Choroid plexus epithelial cell (primary cell): ENCODE measurements around the gene IL22.
"Not testable (repeated sequence)": the region's sequence is repeated elsewhere in the genome, so short reads cannot be mapped to it uniquely, and the experiment has no call there.

Experiments used
- DNase-seq: peaks from one replicate; pipeline ENCODE4 v3.0.0-alpha.2; 2010; ENCODE audit warnings: low read depth
- H3K4me3 ChIP-seq: 2 replicates; pipeline ENCODE4 v1.5.1; 2011; ENCODE audit warnings: low read depth, mild to moderate bottlenecking, control low read depth, low read length, moderate library complexity
- TF ChIP-seq, protein P1 (sequence below): conservative IDR thresholded peaks from 2 replicates; pipeline ENCODE4 v1.5.1; 2011; ENCODE audit warnings: low read depth, mild to moderate bottlenecking, control low read depth, inconsistent platforms, low read length, moderate library complexity

The IL22 gene

DNA sequence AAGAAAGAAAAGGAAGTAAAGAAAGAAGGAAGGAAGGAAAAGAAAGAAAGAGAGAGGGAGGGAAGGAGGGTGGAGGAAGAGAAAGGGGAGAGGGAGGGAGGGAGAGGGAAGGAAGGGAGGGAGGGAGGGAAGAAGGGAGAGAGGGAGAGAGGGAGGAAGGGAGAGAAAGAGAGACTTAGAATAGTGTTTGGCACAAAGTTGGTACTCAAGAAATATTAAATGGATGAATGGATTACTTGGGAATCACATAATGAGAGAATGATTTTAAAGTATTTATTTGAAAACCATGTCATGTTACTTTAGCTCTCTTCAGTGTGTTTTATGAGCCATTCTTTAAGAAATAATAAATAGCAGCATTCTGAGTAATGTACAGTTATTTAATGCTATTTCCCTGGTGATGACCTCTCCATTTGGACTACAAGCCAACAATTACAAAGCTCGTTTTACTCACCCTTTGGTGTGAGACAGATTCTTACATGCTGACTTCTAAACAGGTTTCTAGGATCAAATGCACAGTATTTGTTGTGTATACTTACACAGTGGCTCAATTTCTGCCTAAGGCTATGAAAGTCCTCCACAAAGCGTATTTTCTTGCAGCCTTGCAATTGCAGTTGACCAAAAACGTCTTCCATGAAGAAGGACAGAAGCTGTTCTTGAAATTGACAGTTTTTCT lies 28.7 kb downstream of the IL22 start:
- no peak overlapping the region for H3K4me3 ChIP-seq
- TF ChIP-seq, protein P1, sequence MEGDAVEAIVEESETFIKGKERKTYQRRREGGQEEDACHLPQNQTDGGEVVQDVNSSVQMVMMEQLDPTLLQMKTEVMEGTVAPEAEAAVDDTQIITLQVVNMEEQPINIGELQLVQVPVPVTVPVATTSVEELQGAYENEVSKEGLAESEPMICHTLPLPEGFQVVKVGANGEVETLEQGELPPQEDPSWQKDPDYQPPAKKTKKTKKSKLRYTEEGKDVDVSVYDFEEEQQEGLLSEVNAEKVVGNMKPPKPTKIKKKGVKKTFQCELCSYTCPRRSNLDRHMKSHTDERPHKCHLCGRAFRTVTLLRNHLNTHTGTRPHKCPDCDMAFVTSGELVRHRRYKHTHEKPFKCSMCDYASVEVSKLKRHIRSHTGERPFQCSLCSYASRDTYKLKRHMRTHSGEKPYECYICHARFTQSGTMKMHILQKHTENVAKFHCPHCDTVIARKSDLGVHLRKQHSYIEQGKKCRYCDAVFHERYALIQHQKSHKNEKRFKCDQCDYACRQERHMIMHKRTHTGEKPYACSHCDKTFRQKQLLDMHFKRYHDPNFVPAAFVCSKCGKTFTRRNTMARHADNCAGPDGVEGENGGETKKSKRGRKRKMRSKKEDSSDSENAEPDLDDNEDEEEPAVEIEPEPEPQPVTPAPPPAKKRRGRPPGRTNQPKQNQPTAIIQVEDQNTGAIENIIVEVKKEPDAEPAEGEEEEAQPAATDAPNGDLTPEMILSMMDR = no peak
- peak; percentile 84 for DNase-seq

DNA sequence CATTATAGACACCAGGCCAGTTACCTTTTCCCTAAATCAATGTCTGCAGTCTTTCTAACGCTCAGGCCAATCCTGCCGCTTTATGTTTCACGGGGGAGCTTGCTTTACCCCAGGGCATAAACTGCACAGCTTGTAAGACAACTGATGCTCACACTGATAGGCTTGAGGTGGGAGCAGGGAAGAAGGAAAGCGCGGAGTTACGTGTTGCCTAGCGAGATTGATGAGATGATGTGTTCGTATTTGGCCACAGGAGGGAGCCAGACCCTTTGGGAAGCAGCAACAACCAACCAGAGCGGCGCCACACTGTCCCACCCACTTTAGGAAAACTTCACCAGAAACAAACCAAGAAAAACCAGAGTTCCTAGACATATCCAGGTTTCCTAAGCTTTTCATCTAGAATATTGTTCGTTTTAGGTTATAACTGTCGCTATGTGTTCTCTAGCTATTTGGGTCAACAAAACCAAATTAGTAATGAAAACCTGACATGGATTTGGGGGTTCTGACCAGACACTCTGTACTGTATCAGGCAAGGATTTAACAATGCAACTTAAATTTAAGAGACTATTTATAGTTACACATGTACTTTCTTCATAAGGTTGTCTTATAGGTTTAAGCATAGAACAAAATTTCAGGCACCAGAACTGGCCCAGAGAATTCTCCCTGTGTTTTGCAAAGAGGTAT lies 30.2 kb downstream of the IL22 start:
- TF ChIP-seq, protein P1 = peak; percentile 94
- DNase-seq = peak; percentile 97
- H3K4me3 ChIP-seq = no peak overlapping the region

DNA sequence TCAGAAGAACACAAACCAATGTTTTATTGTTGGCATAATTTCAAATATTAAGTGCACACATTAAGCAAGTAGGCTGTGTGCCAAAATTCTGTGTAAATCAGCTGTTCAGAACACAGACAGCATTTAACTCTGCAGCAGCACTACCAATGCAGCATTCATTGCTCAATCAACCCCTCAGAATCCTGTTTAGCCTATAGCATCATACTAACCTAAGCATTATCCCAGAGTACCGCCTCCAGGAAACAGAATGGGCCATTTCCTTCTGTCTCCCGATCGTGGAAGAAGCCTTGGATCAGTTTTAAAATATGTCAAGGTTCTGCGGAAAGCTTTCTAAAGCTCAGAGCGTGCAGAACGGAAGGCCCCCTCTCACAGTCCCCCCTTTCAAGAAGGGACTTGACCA lies 31.1 kb downstream of the IL22 start:
- H3K4me3 ChIP-seq = no peak overlapping the region
- TF ChIP-seq, protein P1 = no peak
- peak; percentile 49 for DNase-seq

DNA sequence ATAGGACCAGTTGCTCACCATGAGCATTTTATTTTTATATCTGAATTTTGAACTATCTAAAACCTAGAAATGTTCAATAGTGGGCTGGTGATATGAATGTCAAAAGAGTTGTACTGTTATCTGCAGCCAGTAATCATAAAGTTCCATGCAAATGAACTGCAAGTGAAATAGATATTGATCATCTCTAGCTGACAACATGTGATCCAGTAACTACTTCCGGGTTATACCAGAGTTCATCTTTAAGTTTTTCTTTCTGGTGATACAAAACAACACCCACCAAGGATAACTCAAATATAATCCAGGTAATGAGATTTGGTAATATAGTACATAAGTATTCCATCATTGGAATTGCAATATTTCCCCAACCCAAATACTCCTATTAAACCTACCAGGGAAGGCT lies 31.9 kb downstream of the IL22 start:
- TF ChIP-seq, protein P1 = no peak
- no peak overlapping the region for H3K4me3 ChIP-seq
- DNase-seq = no peak

DNA sequence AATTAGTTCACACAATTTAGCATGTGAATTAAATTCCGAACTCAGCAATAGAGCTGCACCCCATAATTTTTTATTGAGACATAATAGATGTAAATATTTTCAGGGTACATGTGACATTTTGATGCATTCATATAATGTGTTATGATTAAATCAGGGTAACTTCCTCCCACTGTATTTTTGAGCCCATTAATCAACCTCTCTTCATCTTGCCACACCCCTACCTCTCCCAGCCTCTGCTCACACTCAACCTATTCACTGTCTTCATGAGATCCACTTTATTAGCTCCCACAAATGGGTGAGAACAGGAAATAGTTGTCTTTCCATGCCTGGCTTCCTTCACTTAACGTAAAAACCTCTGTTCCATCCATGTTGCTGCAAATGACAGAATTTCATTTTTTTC lies 42.5 kb downstream of the IL22 start:
- TF ChIP-seq, protein P1 = no peak
- H3K4me3 ChIP-seq = no peak overlapping the region
- no peak for DNase-seq

DNA sequence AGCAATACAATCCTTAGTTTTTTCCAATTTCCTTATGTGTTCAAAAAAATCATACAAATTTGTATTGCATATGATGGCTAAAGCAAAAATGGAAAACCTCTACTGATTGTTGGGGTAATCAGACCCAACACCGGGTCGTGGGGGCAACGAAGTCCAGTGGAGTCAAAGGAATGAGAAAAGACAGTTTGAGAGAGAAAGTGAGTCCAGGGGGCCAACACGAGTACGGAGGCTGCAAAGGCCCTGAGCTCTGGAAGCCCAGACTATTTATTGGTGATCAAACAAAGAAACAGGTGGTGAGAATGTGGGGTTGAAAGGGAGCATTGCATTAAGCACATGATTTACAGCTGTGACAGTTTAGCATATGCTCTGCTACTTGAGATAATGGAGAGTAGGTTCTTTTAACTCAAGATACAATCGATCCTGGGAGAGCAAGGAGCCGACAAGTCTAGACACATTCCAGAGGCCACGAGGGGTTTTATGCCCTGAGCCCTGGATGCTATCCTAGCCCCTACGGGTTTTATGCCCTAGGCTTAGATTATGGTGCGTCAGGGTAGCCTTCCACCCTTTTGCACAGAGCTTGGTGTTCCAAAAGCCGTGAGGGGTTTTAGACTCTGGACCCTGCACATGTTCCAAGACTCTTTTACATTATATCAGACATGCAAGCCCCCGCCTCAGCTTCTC lies 44.2 kb downstream of the IL22 start:
- H3K4me3 ChIP-seq, DNase-seq: not testable (repeated sequence)

DNA sequence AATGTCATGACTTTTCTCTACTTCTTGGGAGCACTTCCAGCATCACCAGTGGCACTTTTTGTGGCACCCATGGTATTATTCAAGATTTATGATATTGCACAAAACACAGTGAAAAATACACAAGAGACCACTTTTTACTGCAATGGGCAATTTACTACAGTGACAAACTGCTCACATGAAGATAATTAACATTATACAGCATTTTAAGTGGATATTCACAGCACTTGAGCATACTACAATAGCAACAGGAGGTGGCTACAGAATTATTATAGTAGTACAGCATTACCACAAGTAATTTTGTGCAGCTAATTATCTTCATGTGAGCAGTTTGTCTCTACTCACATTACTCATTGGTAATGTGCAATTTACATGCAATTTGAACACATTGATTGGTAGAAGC lies 46.1 kb downstream of the IL22 start:
- TF ChIP-seq, protein P1 = no peak
- H3K4me3 ChIP-seq = no peak overlapping the region
- no peak for DNase-seq
